Cardiac fibroblast (primary cell): ENCODE data around the gene ANKRD44.

Experiments
- DNase-seq, 2 donors: peaks; one replicate each; pipeline versions ENCODE4 v3.0.0 to v3.0.0-alpha.2; 2010; ENCODE audit warnings: low read depth in 2 of 2
- H3K4me3 ChIP-seq, 2 donors: replicated peaks in 1 of 2; 1 replicate in 1 of 2; 2 replicates in 1 of 2; pipeline ENCODE4 v1.5.1; 2011; ENCODE audit warnings: low read depth in 2 of 2, low read length in 2 of 2, mild to moderate bottlenecking in 2 of 2, moderate library complexity in 1 of 2
- TF ChIP-seq, protein P1 (sequence below): IDR thresholded peaks from one replicate; pipeline ENCODE4 v1.5.1; 2011; ENCODE audit warnings: low read depth, mild to moderate bottlenecking, low read length, inconsistent platforms

Gene ANKRD44

DNA sequence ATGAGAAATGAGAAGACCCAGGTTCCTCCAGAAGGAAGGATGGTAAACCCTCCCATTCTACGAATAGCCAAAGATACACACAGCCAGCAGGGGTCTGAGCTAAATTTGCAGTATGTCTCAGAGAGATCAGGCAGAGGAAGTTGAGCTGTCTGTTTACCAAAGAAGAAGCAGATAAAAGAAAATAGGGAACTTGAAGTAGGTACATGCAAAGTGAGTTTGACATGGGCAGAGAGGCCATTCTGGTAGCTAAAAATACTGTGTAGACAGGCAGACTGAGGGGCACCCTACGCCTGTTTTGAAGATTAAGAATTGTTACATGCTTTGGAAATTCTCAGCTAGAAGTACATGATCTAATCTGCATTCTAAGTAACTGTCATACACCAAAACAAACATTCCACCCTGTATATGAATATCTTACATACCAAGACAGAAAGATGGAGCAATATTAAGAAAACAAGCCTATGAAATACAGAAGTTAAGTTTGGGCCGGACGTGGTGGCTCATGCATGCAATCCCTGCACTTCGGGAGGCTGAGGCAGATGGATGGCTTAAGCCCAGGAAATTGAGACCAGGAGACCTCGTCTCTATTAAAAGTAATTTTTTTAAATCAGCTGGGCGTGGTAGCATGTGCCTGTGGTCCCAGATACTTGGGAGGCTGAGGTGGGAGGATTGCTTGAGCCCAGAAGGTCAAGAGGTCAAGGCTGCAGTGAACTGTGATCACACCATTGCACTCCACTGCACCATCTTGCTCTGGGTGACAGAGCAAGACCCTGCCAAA is 157.9 kb downstream of the ANKRD44 start:
- TF ChIP-seq, protein P1, sequence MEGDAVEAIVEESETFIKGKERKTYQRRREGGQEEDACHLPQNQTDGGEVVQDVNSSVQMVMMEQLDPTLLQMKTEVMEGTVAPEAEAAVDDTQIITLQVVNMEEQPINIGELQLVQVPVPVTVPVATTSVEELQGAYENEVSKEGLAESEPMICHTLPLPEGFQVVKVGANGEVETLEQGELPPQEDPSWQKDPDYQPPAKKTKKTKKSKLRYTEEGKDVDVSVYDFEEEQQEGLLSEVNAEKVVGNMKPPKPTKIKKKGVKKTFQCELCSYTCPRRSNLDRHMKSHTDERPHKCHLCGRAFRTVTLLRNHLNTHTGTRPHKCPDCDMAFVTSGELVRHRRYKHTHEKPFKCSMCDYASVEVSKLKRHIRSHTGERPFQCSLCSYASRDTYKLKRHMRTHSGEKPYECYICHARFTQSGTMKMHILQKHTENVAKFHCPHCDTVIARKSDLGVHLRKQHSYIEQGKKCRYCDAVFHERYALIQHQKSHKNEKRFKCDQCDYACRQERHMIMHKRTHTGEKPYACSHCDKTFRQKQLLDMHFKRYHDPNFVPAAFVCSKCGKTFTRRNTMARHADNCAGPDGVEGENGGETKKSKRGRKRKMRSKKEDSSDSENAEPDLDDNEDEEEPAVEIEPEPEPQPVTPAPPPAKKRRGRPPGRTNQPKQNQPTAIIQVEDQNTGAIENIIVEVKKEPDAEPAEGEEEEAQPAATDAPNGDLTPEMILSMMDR, result peak; percentile 32
- DNase-seq, result peak; percentile 55 to 90
- H3K4me3 ChIP-seq, result no peak overlapping the region

DNA sequence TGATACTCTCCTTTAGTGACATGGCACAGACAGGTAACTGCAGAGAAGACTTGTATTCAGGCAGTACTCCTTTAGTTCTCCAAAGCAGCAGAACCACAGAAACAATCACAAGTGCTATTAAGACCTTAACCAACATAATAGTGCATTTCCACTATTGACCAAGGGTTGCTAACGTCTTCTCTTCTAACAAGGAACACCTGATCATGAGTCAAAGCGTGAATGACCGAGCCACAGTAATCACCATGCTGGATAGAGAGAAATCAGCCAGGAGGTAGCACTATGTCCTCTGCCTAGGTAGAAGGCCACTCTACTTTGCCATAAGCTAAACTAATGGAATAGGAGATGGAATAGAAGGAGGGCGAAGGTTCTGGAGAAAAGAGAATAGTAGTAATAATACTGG is 161.0 kb downstream of the ANKRD44 start:
- TF ChIP-seq, protein P1, result no peak
- DNase-seq, result no peak
- no peak overlapping the region for H3K4me3 ChIP-seq

DNA sequence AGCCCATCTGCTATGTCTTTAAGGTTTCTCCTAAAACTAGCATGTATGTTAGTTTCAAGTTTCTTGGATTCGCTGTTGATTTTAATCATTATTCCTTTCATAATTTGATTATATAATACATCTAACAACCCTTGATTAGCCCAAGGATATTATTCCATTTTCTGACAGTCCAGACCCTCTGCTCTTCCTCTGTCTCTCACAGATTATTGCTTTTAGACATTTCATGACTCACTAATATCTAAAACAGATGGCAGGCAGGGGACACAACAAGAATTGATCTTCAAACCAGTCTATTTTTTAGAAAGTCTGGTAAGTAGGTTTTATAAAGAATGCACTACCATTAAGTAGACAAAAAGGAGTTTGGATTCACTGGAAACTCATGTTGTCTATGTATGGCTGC is 162.2 kb downstream of the ANKRD44 start:
- no peak overlapping the region for H3K4me3 ChIP-seq
- no peak for DNase-seq
- TF ChIP-seq, protein P1, result no peak

- no peak overlapping the region for H3K4me3 ChIP-seq
Measured at GRCh38 chr2:197147942-197148341, 162.6 kb downstream of the ANKRD44 start.

DNA sequence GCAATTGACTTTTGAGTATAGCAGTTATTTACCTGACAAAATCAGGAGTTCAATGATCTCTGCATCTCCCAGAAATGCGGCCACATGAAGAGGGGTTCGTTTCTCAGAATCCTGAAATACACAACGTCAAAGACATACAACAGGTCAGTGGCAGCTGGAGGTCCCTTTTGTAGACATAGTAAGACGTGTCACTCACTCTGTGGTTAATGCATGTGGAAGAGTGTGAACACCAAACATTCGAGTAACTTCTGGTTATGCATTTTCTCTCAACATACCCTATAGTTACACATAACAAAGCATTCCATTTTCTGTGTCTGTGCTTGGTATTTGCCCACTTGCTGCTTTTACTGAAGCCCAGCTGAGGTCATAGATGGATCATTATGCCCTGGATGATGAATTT is 163.6 kb downstream of the ANKRD44 start:
- TF ChIP-seq, protein P1, result no peak
- H3K4me3 ChIP-seq, result no peak overlapping the region
- DNase-seq, result no peak

More at GRCh38 chr2:197147942-197148341, 162.6 kb downstream of the ANKRD44 start:
- DNase-seq, result no peak
- TF ChIP-seq, protein P1, result no peak

GRCh38 chr2:197145471-197146056 is 165.0 kb downstream of the ANKRD44 start:
- no peak for DNase-seq
- no peak overlapping the region for H3K4me3 ChIP-seq
- TF ChIP-seq, protein P1, result no peak
